HG02943 (cell line): ENCODE results near the gene PLCG2.
"Not testable (repeated sequence)": the region's sequence is repeated elsewhere in the genome, so short reads cannot be mapped to it uniquely, and the experiment has no call there.

Experiments
- ATAC-seq: cut with Tn5 transposase; IDR thresholded peaks from one replicate; pipeline ENCODE4 v1.9.1; 2021; ENCODE audit warnings: mild to moderate bottlenecking, low read depth, moderate library complexity; ENCODE audit not compliant: unreplicated experiment

PLCG2 gene

GRCh38 chr16:81975637-81976036, 196.5 kb downstream of the PLCG2 start:
- ATAC-seq = no peak

GRCh38 chr16:81977335-81977942, 198.3 kb downstream of the PLCG2 start:
- ATAC-seq = not testable (repeated sequence)

- no peak for ATAC-seq
Observed at GRCh38 chr16:81987121-81987520, 208.0 kb downstream of the PLCG2 start.

- ATAC-seq = no peak
Observed at GRCh38 chr16:81987706-81988105, 208.6 kb downstream of the PLCG2 start.

DNA sequence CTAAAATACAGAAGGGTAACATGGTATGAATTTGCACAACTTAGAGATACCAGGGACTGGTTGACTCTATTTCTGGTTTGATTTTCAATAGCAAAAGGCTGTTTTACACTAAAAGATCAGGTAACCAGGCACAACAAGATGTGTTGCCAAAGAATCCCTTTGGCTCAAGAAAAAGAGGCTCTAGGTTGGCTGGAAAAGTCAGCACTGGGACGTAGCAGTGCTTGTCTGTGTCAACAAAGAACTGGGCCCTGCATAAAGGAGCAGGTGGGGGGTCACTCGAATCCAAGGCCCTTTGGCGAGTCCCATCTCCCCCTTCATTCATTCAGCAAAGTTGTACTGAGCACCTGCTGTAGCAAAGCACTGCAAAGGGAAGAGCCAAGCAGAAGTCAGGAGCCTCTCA, 213.8 kb downstream of the PLCG2 start:
- no peak for ATAC-seq

GRCh38 chr16:81994485-81994884, 215.4 kb downstream of the PLCG2 start:
- no peak for ATAC-seq

DNA sequence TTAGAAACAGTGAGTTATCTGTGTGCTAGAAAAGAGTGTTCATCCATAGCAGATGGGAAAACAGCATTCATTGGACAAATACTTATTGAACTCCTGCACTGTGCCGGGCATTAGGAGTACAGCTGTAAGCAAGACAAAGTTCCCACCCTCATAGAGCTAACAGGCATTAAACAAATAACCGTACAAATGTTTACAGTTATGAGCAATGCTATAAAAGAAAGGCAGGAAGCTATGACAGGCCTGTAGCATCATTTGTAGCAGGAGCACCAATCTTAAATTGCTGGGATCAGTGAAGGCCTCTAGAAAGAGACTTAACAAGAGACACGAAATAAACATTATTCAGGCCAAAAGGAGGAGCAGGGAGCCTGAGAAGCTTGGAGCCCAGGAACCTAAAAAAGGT, 216.6 kb downstream of the PLCG2 start:
- no peak for ATAC-seq

DNA sequence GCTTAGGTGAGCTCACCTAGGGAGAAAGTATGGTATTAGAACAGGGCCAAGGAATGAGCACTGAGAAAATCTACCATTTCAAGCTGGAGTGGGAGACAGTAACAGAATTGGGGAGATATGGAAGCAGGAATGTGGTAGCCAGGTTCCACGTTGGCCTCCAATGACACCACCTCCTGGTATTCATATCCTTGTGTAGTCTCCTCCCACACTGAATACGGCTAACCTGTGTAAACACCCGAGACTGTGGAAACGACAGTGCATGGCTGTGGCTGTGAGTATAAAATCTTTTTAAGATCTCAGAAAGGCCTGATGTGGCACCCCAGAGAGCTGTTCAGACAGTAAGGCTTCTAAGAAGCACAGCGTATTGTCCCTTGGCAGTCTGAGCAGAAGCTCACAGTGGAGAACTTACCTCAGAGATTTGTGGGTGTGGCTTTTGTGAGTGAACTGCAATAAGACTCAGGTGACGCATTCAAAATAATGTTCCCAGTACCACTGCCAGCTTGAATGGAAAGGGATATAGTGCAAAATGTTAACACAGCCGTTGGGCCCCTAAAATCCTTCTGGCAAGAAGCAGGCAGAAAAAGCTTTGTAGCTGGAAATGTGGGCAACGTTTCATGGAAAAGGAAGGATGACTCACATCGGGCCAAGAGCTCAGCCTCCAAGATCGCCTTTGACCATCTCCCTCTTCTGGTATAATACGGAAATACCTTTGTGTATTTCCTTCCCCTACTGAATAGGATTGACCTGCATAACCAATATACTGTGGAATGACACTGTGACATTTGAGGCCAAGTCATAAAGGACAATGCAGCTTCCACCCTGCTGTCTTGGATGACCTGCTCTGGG, 217.8 kb downstream of the PLCG2 start:
- no peak for ATAC-seq

DNA sequence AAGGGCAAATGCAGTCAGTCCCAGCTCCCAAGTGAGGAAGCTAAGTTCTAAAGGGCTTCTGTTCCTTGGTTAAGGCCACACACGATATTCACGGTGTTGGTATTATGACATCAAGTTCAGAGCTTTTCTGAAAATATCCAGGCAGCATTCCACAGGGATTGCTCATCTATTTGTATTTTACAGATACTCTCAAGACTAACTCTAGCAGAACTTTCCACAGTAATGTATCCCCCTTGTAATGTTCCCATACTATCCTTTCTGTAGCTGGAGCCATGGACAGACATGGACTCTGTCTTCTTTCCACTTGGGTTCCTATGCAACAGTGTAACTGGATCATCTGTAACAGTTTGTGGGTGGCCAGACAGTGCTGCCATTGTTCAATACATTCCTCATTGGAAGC, 218.6 kb downstream of the PLCG2 start:
- no peak for ATAC-seq

GRCh38 chr16:82002831-82003230, 223.7 kb downstream of the PLCG2 start:
- ATAC-seq = no peak

GRCh38 chr16:82004601-82005000, 225.5 kb downstream of the PLCG2 start:
- no peak for ATAC-seq

DNA sequence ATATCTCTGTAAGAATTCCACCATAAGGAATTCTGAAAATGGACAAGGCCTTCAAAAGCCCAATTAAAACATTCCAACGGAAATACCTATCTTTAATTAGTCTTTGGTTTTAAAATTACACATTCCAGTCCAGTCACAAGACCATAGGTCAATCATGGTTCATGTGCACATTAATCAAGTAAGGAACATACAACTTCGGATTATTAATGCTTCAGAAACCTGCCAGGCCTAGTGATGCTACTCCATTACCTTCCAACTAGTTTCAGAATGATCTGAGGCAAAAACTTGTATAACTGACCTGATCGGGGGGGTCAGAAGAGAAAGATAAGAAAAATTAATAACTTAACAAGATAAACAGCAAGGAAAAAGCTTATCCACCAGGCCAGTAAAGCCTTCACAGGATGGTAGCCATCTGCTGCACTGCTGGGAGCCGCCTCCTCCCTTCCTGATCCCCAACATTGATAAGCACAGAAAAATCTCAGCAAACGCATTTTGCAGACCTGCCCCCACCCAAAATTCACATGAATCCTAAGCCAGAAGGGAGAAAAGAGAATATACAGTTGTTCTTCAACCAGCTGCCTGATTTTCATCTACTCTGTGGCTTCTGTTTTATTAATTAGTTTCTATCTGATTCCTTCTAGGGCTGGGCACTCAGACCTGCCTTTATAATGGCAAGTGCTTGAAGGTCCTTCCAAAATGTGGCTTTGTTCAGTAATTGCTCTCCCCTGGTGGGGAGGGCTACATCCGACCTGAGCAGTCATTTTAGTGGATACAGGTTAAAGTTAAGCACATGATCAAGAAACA, 226.1 kb downstream of the PLCG2 start:
- ATAC-seq = no peak

GRCh38 chr16:82006036-82006435, 226.9 kb downstream of the PLCG2 start:
- ATAC-seq = no peak

DNA sequence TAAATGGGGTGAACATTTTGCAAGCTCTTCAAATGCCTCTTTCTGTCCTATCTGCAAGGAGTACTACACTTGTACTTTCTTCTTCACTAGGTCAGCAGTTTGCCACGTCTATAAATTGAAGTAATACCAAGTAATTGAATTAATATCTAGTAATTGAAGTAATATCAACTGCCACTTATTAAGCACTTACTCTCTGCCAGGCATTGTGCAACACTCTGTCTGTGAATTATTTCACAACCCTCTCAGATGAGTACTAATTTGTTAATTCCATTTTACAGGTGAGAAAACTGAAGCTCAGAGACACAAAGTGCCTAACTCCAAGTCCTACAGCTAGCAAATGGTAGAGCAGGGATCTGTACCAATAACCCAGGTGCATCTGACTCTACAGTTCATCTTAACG, 228.1 kb downstream of the PLCG2 start:
- no peak for ATAC-seq

GRCh38 chr16:82008957-82009592, 230.0 kb downstream of the PLCG2 start:
- no peak for ATAC-seq

- ATAC-seq = not testable (repeated sequence)
Observed at GRCh38 chr16:82009789-82010188, 230.7 kb downstream of the PLCG2 start.

GRCh38 chr16:82010649-82011048, 231.6 kb downstream of the PLCG2 start:
- no peak for ATAC-seq

GRCh38 chr16:82011199-82011641, 232.1 kb downstream of the PLCG2 start, which contains the start of gene SDR42E1:
Gene SDR42E1, minus strand, starts transcription at chr16:82011470. Its CDS starts 10,612 bp downstream, at chr16:82000858.
- peak; percentile 96 for ATAC-seq
